Inflammatory macrophage treated with lipopolysaccharide for 1 hour (primary cell): ENCODE measurements around the gene MBL2.

ENCODE experiments used
- DNase-seq, 2 donors: peaks; one replicate each; pipeline ENCODE4 v3.0.0-alpha.2; 2020 to 2022

The MBL2 gene

DNA sequence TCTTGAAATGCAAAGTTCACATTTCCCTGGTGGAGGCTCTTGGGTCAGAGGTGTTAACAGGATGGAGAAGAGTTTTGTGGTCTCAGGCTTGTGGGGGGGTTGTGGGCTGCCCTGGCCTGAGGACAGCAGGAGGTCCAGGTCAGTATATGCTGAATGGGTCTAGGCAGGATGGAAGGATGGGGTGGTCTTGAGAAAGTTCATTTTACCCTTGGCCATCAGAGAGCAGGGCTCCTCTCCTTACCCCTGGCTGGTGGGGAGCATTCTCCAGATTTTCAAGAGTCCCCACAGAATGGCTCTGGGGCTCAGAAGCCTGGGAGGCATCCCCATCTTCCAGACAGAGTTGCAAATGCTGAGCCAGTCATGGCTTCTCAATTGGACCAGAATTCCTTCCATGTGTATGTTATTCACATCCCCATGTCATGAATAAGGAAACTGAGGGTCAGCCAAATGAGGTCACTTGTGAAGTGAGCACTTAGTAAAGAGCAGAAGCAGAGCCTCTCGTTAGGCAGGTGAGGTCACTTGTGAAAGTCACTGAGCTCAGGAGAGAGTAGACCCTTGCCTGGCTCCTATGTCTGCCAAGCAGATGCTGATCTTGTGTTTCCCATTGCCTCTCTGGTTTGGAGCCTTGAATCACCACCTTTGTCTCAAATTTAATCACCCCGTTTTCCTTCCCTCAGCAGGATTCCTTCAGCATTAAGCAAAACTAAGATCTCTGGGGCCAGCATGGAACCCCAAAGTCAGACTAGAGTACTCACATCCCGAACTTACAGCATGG is 33.0 kb downstream of the MBL2 start:
- DNase-seq, result no peak

DNA sequence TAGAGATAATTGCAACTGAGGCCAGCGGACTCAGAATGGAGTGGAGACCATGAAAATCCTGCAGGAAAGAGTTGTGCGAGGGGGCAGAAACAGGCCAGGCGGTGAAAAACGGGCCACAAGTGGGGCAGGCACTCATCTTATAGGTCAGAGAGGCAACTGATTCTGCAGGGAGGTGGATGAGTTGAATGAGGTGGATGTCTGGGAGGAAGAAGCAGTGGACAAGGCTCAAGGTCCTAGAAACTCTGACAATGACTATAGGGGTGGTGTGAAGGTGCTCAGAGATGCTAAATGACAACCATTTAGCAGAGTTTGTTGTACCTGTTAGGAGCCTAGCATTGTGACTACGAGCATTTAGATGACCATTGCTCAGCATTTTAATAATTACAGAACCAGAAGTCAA is 33.6 kb downstream of the MBL2 start:
- DNase-seq, result no peak

DNA sequence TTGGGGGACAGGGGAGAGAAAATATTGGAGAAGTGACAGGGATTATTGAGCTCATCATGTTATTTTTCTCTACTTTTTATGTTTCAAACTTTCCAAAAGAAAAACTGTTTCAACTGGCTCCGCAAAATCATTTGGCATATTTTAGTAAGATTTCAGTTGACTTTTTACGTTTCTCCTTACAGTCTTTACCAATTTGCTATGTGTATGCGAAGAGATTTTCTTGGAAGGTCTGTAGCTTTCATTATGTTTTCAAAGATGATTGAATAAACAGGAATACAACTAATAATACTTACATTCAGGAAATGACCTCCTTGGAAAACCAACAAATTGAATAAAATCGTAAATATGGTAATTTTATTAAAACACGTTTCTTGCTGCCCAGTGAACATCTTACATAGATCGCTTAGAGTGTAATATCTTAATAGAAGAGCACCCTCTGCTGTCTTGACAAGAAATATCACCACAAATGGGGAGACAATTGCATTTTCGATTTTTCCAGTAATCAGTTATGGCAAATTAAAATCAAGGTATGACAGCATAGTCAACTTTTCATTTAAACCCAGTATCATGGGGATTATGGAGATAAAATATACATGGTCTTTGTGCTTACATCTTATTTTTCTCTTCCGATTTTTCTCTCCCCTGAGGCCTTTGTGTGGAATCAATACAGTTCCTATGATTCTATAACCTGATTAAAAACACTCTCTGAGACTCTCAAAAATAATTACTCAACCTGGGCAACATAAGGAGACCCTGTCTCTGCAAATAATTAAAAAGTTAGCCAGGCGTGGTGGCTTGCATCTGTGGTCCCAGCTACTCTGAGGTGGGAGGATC is 43.1 kb downstream of the MBL2 start:
- DNase-seq, result peak; percentile 11 to 20

DNA sequence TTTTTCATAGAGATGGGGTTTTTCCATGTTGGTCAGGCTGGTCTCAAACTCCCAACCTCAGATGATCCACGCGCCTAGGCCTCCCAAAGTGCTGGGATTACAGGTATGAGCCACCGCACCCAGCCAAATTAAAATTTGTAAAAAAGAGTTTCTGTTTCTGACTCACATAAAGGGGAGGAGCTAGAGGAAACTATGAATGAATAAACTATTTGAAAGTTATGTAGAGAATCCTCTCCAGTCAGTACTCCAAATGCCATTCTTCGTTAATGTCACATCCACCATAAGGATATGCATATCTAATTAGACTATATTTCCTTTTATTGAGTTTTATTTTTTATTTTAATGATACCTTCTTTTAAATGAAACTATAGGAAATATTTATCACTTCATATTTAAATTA is 52.6 kb downstream of the MBL2 start:
- DNase-seq, result no peak
